Left kidney (tissue), 2 donors: ENCODE data around the gene PITRM1. TPM values are rescaled to one million over a fixed set of nuclear protein-coding genes. Genes with fewer than 3 reads are reported as not detected.
"Not testable (repeated sequence)": the region's sequence is repeated elsewhere in the genome, so short reads cannot be mapped to it uniquely, and the experiment has no call there.

ENCODE experiments used
- DNase-seq: peaks from one replicate; pipeline ENCODE4 v3.0.0-alpha.2; 2013
- polyA plus RNA-seq: library from polyadenylated mRNA; unstranded; fragments of 120-200 nt; gene quantifications from one replicate; pipeline ENCODE4 v1.2.1, GENCODE V29; 2013; ENCODE audit not compliant: insufficient read length

The PITRM1 gene
- polyA plus RNA-seq, 1 donor, result 86.1 TPM

- DNase-seq, result no peak
Measured at GRCh38 chr10:3122486-3123205, 49.9 kb downstream of the PITRM1 start.

DNA sequence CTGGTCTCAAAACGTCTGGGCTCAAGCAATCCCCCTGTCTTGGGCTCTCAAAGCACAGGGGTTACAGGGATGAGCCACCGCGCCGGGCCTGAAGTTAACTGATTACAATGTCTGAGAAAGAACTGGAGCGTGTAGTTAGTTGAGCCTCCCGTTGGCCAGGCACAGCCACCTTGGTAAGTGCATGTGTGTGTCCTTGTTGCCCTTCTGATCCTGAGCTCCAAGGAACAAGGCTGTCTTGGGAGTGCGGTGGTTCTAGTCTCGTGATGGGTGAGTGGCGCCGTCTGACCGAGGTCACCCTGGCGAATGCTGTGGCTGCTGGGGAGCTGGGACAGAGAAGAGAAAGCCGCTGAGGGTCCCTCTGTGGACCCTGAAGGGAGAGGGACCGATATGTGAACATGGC, 50.5 kb downstream of the PITRM1 start:
- DNase-seq, result no peak

GRCh38 chr10:3119796-3120459, 52.7 kb downstream of the PITRM1 start:
- DNase-seq, result no peak

GRCh38 chr10:3118641-3119091, 53.9 kb downstream of the PITRM1 start:
- DNase-seq, result no peak

GRCh38 chr10:3117486-3117885, 55.1 kb downstream of the PITRM1 start:
- no peak for DNase-seq

DNA sequence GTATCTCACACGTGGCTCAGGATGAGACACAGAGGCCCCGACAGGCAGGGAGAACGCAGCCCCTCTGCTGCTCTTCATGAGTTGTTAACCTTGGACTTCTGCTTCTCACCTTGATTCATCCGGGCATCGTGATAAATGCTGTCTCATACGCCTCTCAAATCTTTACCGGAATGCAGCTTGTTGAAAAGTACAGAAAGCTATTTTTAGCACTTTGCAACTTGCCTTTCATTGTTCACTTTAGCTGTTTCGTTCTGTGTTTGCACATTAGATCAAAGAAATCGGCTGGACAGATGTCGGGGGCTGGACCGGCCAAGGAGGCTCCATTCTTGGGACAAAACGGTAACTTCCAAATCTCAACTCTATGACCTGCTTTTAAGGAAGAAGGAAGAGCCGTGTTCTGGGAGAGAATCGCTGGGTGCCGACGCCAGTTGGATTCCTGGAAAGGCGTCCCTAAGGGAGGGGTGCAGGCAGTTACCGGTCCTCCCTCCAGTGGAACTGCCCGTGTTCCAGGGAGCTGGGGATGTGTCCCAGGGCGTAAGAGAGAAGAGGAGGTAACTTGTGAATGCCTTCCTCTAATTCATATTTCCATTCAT, 56.0 kb downstream of the PITRM1 start:
- DNase-seq, result no peak

DNA sequence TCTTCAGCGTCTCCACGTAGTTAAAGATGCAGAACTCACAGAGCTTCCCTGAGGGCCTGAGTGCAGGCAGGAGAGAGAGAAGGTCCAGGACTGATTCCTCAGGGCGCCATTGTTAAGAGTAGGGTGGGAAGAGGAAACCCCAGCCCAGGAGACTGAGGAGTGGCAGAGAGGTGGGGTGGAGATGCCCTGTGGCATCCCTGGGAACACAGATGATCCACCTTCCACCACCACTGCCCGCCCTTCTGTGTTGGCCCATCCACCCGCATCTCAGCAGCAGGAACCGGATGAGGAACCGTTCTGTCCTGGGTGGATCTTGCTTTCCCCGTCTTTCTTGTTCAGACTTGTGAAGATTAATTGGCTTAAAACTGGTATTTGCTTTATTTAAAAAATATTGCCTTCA, 56.9 kb downstream of the PITRM1 start:
- no peak for DNase-seq

DNA sequence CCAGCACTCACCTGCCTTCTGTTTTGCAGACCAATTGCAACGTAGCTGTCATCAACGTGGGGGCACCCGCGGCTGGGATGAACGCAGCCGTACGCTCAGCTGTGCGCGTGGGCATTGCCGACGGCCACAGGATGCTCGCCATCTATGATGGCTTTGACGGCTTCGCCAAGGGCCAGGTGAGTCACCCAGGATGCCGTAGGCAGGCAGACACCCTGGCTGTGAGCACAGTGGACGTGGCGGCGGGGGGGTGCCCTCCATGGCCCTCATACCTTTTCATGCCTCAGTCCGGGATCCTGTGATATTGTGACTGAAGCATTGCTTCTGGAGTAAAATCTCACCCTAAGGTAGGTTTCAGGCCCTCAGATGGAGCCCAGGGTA, 59.2 kb downstream of the PITRM1 start:
- DNase-seq, result no peak

- DNase-seq, result peak; percentile 68
Measured at GRCh38 chr10:3111621-3112163, 60.9 kb downstream of the PITRM1 start.

DNA sequence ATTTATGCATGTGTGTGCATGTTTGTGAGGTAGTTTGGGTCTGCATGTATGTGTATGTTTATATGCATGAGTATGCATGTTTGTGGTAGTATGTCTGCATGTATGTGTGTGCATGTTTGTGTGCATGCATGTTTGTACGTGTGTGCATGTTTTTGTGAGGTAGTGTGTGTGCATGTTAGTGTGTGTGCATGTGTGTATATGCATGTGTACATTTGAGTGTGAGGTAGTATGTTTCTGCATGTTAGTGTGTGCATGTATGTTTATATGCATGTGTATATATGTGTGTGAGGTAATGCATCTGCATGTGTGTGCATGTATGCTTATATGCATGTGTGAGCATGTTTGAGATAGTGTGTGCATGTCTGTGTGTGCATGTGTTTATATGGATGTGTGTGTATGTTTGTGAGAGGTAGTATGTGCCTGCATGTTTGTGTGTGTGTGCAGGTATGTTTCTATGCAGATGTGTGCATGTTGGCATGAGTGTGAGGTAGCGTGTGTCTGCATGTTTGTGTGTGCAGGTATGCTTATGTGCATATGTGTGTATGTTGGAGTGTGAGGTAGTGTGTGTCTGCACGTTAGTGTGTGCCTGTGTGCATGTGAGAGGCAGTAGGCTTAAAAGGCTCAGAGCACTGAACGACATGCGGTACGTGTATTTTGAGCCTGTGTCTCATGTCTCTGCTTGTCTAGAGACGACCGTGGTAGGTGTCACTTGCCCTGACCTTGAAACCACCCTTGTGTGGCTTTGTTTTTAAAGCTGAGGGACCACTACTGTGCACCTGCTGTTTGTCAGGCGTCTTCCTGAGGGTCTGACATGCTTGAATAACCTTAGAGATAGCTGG, 61.6 kb downstream of the PITRM1 start:
- DNase-seq, result no peak

- no peak for DNase-seq
Measured at GRCh38 chr10:3109633-3110032, 62.9 kb downstream of the PITRM1 start.

GRCh38 chr10:3109196-3109595, 63.4 kb downstream of the PITRM1 start:
- DNase-seq, result no peak

DNA sequence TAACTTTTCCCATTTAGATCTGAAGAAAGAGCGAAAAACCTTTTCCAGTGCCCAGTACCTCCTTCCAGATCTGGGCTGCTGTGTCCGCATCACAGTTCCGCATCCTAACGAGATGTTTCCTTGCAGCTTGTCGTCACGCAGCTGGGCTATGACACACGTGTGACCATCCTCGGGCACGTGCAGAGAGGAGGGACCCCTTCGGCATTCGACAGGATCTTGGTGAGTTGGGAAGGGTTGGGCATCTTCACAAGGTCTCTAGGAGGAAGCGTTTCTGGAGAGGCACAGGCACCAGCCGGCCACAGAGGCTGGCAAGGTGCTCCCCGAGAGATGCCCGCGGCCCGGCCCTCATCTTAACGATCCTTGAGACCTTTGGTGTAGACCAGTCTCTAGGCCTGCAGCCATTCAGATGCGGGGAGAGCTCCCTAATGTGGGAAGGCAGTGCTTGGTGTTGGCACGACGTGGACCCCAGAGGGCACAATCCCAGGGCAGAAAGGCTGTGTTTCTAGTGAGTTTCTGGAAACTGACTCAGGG, 63.9 kb downstream of the PITRM1 start:
- no peak for DNase-seq

DNA sequence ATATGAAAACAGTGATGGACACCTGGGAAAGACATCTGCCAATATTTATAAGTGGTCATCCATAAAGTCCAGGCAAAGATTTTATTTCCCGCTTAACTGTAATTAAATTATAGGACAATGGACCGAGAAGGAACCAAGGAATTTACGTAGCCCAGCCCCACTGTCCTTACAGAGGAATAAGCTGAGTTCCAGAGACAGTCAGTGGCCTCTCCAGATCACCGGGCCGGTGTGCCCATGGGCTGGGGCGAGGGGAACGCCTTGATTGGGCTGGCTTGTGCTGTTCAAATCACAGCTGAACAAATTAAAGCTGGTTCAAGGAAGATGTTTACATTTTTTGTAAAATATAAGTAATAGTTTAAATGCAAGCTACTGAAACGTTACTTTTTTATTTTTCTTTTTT, 64.5 kb downstream of the PITRM1 start:
- no peak for DNase-seq

DNA sequence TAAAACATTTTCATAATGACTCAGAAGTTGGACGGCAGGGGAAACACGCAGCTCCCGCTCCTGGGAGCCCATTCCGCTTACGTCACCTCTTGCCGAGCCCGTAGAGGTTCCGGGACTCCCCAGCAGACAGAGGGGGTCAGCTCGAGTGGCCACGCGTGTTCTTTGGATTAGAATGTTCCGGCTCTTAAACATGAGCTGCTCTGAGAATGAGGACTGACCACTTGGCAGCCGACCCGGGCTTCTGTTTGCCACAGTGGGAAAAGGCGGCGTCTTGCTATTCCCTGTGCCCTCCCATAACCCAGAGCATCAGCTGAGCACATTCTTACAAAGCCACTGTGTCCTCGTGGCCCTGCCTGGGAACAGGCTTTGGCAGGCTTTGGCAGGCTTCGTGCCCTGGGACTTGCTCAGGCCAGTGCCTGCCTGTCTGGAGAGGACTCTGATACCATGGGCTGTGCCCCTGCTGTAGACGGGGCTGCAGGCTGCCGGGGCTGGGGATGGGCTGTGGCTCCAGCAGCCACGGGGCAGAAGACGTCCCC, 65.1 kb downstream of the PITRM1 start:
- no peak for DNase-seq

DNA sequence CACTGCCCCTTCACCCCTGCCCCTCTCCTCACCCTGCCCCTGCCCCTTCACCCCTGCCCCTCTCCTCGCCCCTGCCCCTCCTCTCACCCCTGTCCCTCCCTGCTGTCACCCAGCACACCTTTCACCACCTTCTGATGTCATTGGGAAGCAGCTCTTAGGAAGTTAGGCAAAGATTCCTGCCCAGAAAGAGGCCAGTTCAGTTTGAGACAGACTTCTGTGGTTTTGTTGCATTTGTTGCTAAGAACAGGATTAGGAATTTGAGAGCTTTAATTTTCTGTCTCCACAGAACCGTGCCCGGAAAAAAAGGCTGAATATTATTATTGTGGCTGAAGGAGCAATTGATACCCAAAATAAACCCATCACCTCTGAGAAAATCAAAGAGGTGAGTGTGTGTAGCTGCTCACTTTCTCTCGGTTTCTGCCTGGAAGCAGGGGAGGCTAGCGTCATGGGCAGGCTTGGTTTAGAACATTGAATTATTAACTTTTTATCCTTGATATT, 65.6 kb downstream of the PITRM1 start:
- no peak for DNase-seq

DNA sequence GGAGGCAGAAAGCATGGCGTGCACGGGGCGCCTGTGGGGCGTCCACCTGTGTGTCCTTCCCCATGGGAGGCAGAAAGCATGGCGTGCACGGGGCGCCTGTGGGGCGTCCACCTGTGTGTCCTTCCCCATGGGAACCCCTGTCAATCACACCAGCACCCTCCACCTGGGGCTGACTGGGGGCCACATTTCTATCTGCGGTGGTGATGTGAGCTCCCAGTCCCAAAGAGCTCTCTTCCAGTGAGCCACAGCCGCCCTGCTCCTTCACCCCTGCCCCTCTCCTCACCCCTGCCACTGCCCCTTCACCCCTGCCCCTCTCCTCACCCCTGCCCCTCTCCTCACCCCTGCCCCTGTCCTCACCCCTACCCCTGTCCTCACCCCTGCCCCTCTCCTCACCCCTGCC, 66.3 kb downstream of the PITRM1 start:
- not testable (repeated sequence) for DNase-seq

DNA sequence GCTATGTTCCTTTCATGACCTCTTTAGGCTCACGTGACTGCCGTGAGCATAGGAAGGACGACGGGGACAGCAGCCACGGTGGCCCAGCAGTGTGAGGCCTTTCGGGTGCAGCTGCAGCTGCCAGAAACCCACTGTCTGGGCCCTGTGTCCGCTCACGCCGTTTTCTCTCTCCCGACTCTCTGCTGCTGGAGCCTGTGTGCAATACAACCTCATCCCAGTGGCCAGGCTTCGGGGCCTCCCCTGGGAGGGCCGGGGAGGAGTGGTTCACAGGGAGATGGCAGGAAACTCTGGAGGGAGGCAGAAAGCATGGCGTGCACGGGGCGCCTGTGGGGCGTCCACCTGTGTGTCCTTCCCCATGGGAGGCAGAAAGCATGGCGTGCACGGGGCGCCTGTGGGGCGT, 66.7 kb downstream of the PITRM1 start:
- DNase-seq, result no peak

- no peak for DNase-seq
Measured at GRCh38 chr10:3105166-3105565, 67.4 kb downstream of the PITRM1 start.

GRCh38 chr10:3104251-3104918, 68.2 kb downstream of the PITRM1 start:
- no peak for DNase-seq

DNA sequence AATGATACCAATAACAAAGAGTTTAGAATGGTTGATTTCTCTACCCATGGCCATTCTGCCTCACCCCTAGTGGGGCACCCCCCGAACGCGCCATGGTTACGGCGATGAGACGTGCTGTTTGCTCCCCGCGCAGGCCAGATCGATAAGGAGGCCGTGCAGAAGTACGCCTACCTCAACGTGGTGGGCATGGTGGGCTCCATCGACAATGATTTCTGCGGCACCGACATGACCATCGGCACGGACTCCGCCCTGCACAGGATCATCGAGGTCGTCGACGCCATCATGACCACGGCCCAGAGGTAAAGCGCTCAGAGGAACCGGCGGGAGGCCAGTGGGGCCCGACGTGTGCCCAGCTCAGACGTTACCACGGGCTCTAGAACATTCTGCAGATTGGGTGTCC, 68.9 kb downstream of the PITRM1 start:
- no peak for DNase-seq
